Progenitor cell of endocrine pancreas (in vitro differentiated cells): ENCODE data around the gene GRPEL1. TPM values are rescaled to one million over a fixed set of nuclear protein-coding genes. Genes with fewer than 3 reads are reported as not detected.
A peak's percentile ranks its signal among the peaks of the same experiment; 100 is the strongest.

Source experiments
- DNase-seq: peaks from one replicate; pipeline ENCODE4 v3.0.0; 2021; ENCODE audit warnings: low spot score; ENCODE audit not compliant: unreplicated experiment
- H3K27ac Mint-ChIP-seq: 2 replicates; pipeline ENCODE4 v1.8.0; 2021; ENCODE audit warnings: mild to moderate bottlenecking, moderate library complexity, mixed read lengths
- H3K27me3 Mint-ChIP-seq: 2 replicates; pipeline ENCODE4 v1.8.0; 2021; ENCODE audit warnings: mixed read lengths
- H3K36me3 Mint-ChIP-seq: 2 replicates; pipeline ENCODE4 v1.8.0; 2022; ENCODE audit warnings: mixed read lengths; ENCODE audit not compliant: insufficient read depth
- H3K4me1 Mint-ChIP-seq: 2 replicates; pipeline ENCODE4 v1.8.0; 2021; ENCODE audit warnings: low read depth, mixed read lengths
- H3K4me3 Mint-ChIP-seq: 2 replicates; pipeline ENCODE4 v1.8.0; 2021; ENCODE audit warnings: low read depth, mild to moderate bottlenecking, moderate library complexity, mixed read lengths
- H3K9me3 Mint-ChIP-seq: 2 replicates; pipeline ENCODE4 v1.8.0; 2021; ENCODE audit warnings: low read depth, mixed read lengths
- CTCF ChIP-seq: fragments of 200-600 bp; sonication (generic); IDR thresholded peaks from one replicate; pipeline ENCODE4 v1.5.0; 2021; ENCODE audit warnings: antibody characterized with exemption, mild to moderate bottlenecking; ENCODE audit not compliant: unreplicated experiment
- long read RNA-seq: library from polyadenylated mRNA; unstranded; transcript quantifications from one replicate; pipeline ENCODE4 v2.0.0, GENCODE V29; 2020
- total RNA-seq: library from RNA; stranded (reverse); gene quantifications from 2 replicates; pipeline ENCODE4 v1.2.1, GENCODE V29; 2021

The GRPEL1 gene
- 18.2 and 18.4 TPM in 2 replicates for total RNA-seq
- long read RNA-seq, transcript GRPEL1-201 (4 exons, 2,775 nt) = major isoform, 95 of 99 reads
- long read RNA-seq, partial matches to known transcripts = 1 of 99 reads
- long read RNA-seq, other reads (novel, unspliced or antisense) = 0 of 99 reads

DNA sequence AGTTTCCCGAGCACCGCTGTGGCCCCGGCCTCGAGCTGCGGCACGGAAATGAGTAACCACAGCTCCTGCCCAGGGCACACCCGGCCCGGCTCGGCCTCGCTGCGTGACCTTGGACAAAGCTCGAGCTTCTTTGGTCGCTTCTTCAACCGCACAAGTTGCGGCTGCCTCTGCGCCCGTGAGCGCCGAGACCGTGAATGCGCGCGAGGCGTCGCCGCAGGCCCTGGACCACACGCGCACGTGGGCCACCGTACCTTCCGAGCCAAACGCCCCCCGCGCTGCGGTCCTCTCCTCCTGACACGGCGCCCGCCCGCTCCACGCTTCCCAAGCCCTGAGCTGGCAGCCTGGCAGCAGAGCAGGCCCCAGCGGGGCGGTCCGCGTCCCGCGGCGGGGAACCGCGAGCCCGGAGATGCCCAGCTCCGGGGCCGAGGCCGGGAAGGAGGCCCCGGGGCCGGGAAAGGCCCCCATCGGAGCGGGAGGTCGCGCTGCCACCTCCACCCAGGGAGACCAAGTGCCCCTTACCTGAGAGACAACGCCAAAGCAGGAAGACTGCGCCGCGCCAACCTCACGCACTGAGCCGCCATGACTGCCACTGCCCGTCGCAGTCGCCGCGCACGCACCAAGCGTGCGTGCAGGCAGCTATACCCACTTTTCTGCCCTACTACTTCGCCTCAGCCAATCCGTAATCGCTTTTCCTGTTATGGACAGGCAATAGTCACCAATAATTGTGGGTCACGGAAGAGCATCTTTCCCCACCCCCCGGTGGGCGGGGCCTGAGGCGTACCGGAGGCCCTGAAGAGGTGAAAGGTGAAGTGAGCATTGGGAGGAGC lies at the start of gene GRPEL1:
Gene GRPEL1, minus strand, starts transcription at position 613 of the 827 bp plus-strand sequence. Its CDS starts 32 bp downstream, at position 581.
- TF ChIP-seq CTCF = no peak
- Mint-ChIP-seq H3K4me1 (peaks cover 12% of the 10 kb centered on the region), H3K4me3 (peak within 1 kb of the TSS; percentile 87), H3K27ac (peak within 1 kb of the TSS; percentile 94), H3K27me3 (peaks cover 16% of the 10 kb centered on the region), H3K36me3 (peaks cover 12% of the 10 kb centered on the region), H3K9me3 (no peaks in the 10 kb centered on the region)
- peak; percentile 100 for DNase-seq

DNA sequence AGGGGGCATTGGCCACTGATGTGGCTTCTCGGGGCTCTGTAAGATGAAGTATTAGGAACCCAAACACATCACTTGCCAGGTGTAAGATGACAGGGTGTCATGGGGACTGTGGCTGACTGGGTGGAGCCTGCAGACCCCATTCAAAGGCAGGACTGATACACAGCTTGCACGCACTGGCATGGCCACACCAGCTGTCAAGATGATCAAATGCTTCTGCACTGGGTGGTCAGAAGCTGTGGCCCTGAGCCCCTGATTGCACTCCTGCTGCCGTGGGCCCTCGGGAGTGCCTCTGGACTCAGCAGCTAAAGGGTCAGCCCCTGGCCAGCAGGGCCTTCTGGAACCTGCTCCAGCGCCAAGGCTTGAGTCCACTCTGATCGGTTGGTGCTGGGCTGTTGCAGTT lies 48.8 kb upstream of the GRPEL1 start:
- Mint-ChIP-seq H3K36me3 (no peaks in the 10 kb centered on the region), H3K4me3 (no peak overlapping the region), H3K4me1 (no peaks in the 10 kb centered on the region), H3K27ac (no peak overlapping the region), H3K27me3 (peaks cover 38% of the 10 kb centered on the region), H3K9me3 (peaks cover 15% of the 10 kb centered on the region)
- no peak for TF ChIP-seq CTCF
- no peak for DNase-seq

DNA sequence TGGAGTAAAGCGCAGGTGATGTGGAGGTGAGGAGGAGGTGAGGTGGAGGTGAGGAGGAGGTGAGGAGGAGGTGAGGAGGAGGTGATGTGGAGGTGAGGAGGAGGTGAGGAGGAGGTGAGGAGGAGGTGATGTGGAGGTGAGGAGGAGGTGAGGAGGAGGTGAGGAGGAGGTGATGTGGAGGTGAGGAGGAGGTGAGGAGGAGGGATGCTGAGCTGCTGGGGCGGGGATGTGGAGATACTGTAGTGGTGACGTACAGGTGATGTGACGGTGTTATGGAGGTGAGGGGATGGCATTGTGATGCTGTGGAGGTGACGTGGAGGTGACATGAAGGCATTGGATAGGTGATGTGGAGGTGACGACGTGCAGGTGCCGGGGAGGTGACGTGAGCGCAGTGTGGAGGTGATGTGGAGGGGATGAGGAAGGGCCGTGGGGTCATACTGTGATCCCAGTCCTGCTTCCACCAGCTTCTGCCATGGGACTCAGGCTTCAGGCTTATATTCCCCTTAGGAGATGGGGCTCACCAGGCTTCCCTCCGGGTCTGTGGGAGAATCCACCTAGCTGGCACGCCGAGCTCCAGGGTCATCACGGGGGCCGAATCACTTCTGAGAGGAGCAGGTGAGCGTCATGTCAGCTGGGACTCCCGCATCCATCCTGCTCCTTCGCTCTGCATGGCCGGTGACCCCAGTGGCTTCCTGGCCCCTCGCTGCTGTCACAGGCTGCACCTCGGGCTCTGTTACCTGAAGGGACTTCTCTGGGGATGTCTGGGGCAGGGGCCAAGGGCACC lies 47.9 kb upstream of the GRPEL1 start:
- no peak for DNase-seq
- no peaks in the 10 kb centered on the region for H3K36me3 Mint-ChIP-seq
- no peak for TF ChIP-seq CTCF
- H3K4me1 Mint-ChIP-seq = no peaks in the 10 kb centered on the region
- H3K9me3 Mint-ChIP-seq = peaks cover 15% of the 10 kb centered on the region
- peaks cover 35% of the 10 kb centered on the region for H3K27me3 Mint-ChIP-seq
- no peak overlapping the region for H3K4me3 Mint-ChIP-seq
- no peak overlapping the region for H3K27ac Mint-ChIP-seq

DNA sequence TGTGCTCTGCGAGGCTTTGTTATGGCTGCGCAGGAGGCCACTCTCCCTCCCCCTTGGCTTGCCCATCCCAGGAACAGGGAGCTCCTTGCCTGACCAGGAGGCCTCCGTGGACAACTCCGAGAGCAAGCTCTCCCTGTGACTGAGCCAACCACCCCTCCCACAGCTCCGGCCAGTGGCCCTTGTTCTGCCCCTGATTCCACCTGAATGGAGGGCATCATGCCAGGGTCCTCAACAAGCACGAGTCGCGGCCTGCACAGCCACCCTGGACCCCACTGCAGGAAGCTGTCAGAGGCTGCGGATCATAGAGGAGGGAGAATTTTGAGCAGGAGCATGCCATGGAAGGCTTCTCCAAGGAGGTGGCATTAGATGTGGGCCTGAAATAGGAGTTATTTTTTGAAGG lies 44.8 kb upstream of the GRPEL1 start:
- Mint-ChIP-seq H3K9me3 (peaks cover 6% of the 10 kb centered on the region), H3K4me1 (no peaks in the 10 kb centered on the region), H3K27me3 (peaks cover 22% of the 10 kb centered on the region), H3K36me3 (no peaks in the 10 kb centered on the region), H3K27ac (no peak overlapping the region), H3K4me3 (no peak overlapping the region)
- no peak for TF ChIP-seq CTCF
- DNase-seq = no peak

- no peak for TF ChIP-seq CTCF
Measured at GRCh38 chr4:7111441-7111840, 43.6 kb upstream of the GRPEL1 start.

More at GRCh38 chr4:7111441-7111840, 43.6 kb upstream of the GRPEL1 start:
- Mint-ChIP-seq H3K4me1 (no peaks in the 10 kb centered on the region), H3K27ac (no peak overlapping the region), H3K4me3 (no peak overlapping the region), H3K27me3 (peaks cover 15% of the 10 kb centered on the region), H3K36me3 (no peaks in the 10 kb centered on the region), H3K9me3 (peaks cover 6% of the 10 kb centered on the region)
- DNase-seq = no peak
